ENCODE data around the gene PARN. TPM values are rescaled to one million over a fixed set of nuclear protein-coding genes. Genes with fewer than 3 reads are reported as not detected.

Gene PARN
- total and polyA plus RNA-seq, 2 of the 8 experiments (the other 6 are each of a cell fraction or from before 2014, with no cell fraction given), result 24.5 to 44.6 TPM

DNA sequence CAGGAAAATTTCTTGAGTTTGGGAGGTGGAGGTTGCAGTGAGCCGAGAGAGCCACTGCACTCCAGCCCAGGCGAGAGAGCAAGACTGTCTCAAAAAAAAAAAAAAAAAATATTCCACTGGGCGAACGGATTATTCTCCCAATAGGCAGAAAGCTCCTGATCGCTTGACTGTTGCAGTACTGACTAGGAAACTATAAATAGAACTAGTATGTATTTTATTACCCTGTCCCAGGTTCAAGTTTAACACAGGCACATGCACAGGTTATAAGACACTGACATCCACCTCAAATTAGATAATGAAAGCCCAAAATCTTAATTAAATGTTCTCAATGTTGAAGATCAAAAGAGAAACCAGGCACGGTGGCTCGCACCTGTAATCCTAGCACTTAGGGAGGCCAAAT lies 11.5 kb downstream of the PARN start:
- Histone ChIP-seq H3K79me1 (ENCODE audit: low read depth, low read length) (no peaks in the 10 kb centered on the region), H3K23me2 (ENCODE audit: low read depth, low read length) (no peaks in the 10 kb centered on the region), H3K4me3 (ENCODE audit: extremely low read depth in 1 of 4, insufficient read depth in 2 of 4, low read depth in 3 of 4, low read length in 4 of 4) (no peak overlapping the region), H3K4ac (replicated peaks; ENCODE audit: insufficient read length, low read depth, low read length) (no peak overlapping the region), H3K27ac (ENCODE audit: low read depth, low read length) (no peak overlapping the region), H3K4me1 (replicated peaks in 1 of 4; ENCODE audit: control insufficient read depth in 3 of 4, insufficient read depth in 4 of 4, low read length in 3 of 4) (no peaks in the 10 kb centered on the region), H2BK5ac (ENCODE audit: low read depth, low read length) (no peak overlapping the region), H2AFZ (ENCODE audit: low read length) (no peak overlapping the region), H4K8ac (ENCODE audit: extremely low read depth, insufficient read depth, low read length) (no peak overlapping the region), H2BK120ac (replicated peaks; ENCODE audit: low read depth, low read length) (no peak overlapping the region), H2BK12ac (ENCODE audit: low read depth, low read length) (no peak overlapping the region), H3K36me3 (ENCODE audit: control insufficient read depth in 2 of 4, insufficient read depth in 4 of 4, low read length in 3 of 4) (peaks cover 8 to 56% (median 19%) of the 10 kb centered on the region in 4 experiments), H2BK20ac (ENCODE audit: low read length) (no peak overlapping the region), H3K56ac (replicated peaks; ENCODE audit: insufficient read length, low read depth, low read length) (no peak overlapping the region), H4K20me1 (replicated peaks in 1 of 2; ENCODE audit: control insufficient read depth in 1 of 2, insufficient read depth in 2 of 2, low read length in 2 of 2) (no peaks in the 10 kb centered on the region), H3K14ac (ENCODE audit: insufficient read length) (no peak overlapping the region), H3K23ac (ENCODE audit: insufficient read length) (no peak overlapping the region), H3K9ac (replicated peaks in 1 of 4; ENCODE audit: extremely low read depth in 1 of 4, low read depth in 3 of 4, low read length in 3 of 4) (no peak overlapping the region), H3K9me3 (ENCODE audit: insufficient read depth in 2 of 2, low read depth in 1 of 2, low read length in 1 of 2) (no peaks in the 10 kb centered on the region), H3K79me2 (ENCODE audit: control insufficient read depth in 1 of 2, insufficient read depth in 2 of 2, low read length in 2 of 2) (no peaks in the 10 kb centered on the region), H2BK15ac (ENCODE audit: low read length) (no peak overlapping the region), H3K27me3 (replicated peaks in 1 of 4; ENCODE audit: control insufficient read depth in 3 of 4, extremely low read depth in 1 of 4, insufficient read depth in 3 of 4, low read length in 3 of 4) (no peaks in the 10 kb centered on the region), H4K91ac (replicated peaks; ENCODE audit: insufficient read length, low read length) (no peak overlapping the region), H2AK5ac (ENCODE audit: low read depth, low read length) (no peak overlapping the region), H4K5ac (ENCODE audit: insufficient read length, low read depth, low read length) (no peak overlapping the region), H3K4me2 (ENCODE audit: insufficient read depth in 1 of 2, low read depth in 2 of 2, low read length in 2 of 2) (no peak overlapping the region), H3K18ac (ENCODE audit: extremely low read depth, low read length) (no peak overlapping the region)
- DNase-seq (ENCODE audit: low read depth in 1 of 2, low spot score in 2 of 2), result no peak
- CTCF ChIA-PET (ENCODE audit: partially characterized antibody), result no interaction called here
- no peak for FAIRE-seq
- POLR2A ChIA-PET (ENCODE audit: partially characterized antibody), result interaction anchor here (0.6 to 1.3 kb wide), 5 partner anchors 9 to 64 kb away, joined by 3 to 4 read pairs (median 3); no protein-coding TSS in a partner anchor
- TF ChIP-seq GTF2F1 (IDR thresholded peaks at IDR 0.05; ENCODE audit: borderline replicate concordance, low read depth, low read length), result no peak
- no peak for TF ChIP-seq TAF1 (IDR thresholded peaks at IDR 0.05; ENCODE audit: low read depth, low read length)
- no peak for TF ChIP-seq NRF1 (IDR thresholded peaks at IDR 0.05; ENCODE audit: low read depth, low read length)
- TF ChIP-seq SP2 (IDR thresholded peaks at IDR 0.05; ENCODE audit: low read length), result no peak
- TF ChIP-seq FOSL1 (IDR thresholded peaks at IDR 0.05; ENCODE audit: insufficient read depth, low read depth, low read length), result no peak
- TF ChIP-seq RAD21 (IDR thresholded peaks at IDR 0.05 in 1 of 2, conservative IDR thresholded peaks at IDR 0.05 in 1 of 2; ENCODE audit: low read depth in 2 of 2, low read length in 2 of 2), result no peak
- TF ChIP-seq, protein P1, sequence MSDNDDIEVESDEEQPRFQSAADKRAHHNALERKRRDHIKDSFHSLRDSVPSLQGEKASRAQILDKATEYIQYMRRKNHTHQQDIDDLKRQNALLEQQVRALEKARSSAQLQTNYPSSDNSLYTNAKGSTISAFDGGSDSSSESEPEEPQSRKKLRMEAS (IDR thresholded peaks at IDR 0.05), result no peak
- TF ChIP-seq SIX5 (IDR thresholded peaks at IDR 0.05; ENCODE audit: low read depth, low read length), result no peak
- TF ChIP-seq, protein P2, sequence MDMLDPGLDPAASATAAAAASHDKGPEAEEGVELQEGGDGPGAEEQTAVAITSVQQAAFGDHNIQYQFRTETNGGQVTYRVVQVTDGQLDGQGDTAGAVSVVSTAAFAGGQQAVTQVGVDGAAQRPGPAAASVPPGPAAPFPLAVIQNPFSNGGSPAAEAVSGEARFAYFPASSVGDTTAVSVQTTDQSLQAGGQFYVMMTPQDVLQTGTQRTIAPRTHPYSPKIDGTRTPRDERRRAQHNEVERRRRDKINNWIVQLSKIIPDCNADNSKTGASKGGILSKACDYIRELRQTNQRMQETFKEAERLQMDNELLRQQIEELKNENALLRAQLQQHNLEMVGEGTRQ (IDR thresholded peaks at IDR 0.05; ENCODE audit: low read length), result no peak
- TF ChIP-seq RNF2 (IDR thresholded peaks at IDR 0.05; ENCODE audit: borderline replicate concordance, low read depth, low read length, missing control alignments, poor library complexity, severe bottlenecking), result no peak
- WGBS, 2 experiments (ENCODE audit: extremely low coverage in 1 of 2, insufficient coverage in 1 of 2, insufficient read length in 1 of 2, insufficient replicate concordance in 2 of 2, low coverage in 1 of 2, low lambda C conversion rate in 2 of 2, missing lambda C conversion rate in 1 of 2), result 91% methylated on average over 5 of the region's 7 CpGs; no CpG with 5 or more reads in 1 of the 2 experiments
